GM19463 (cell line): ENCODE data around the gene YIF1B.

Experiments
- ATAC-seq: cut with Tn5 transposase; IDR thresholded peaks from one replicate; pipeline ENCODE4 v1.9.1; 2021; ENCODE audit warnings: mild to moderate bottlenecking, moderate library complexity; ENCODE audit not compliant: unreplicated experiment

YIF1B gene

DNA sequence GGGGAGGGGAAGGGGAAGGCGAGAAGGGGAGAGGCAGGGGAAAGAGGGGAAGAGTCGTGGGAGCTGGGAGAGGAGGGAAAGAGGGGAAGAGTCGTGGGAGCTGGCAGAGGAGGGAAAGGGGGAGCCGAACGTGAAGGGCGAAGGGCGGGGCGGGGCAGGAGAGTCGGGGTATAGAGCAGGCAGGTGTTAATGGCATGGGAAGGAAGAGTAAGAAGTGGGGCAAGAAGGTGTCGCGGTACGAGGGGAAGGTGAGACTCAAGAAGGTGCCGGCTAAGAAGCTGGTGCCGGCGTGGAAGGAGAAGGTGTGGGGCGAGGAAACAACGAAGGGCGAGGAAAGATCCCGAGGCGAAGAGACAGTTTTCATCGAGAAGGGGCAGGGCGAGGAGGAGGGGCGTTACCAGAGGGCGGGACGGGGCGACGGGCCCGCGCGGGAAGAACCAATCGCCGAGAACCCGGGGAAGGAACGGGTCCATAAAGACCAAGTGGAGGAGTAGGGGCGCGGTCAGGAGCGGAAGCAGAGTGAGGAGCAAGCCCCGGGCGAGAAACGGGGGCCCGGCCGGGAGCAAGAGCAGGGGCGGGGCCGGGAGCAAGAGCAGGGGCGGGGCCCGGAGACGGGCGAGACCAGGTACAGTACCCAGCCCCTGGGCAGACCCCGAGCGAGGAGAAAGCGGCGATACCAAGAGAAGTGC, 20.3 kb upstream of the YIF1B start:
- ATAC-seq, result peak; percentile 64

DNA sequence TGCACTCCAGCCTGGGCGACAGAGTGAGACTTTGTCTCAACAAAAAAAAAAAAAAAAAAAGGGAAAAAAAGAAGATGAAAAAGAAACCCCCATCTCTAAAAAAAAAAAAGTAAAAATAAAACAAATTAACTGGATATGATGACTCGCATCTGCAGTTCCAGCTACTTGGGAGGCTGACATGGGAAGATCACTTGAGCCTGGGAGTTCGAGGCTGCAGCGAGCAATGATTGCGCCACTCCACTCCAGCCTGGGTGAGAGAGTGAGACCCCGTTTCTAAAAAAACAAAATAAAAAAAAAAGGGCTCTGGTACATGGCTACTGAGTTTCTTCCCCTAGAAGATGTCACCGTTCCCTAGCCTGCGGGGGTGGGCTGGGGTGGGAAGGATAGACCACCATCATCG, 17.5 kb upstream of the YIF1B start:
- no peak for ATAC-seq

DNA sequence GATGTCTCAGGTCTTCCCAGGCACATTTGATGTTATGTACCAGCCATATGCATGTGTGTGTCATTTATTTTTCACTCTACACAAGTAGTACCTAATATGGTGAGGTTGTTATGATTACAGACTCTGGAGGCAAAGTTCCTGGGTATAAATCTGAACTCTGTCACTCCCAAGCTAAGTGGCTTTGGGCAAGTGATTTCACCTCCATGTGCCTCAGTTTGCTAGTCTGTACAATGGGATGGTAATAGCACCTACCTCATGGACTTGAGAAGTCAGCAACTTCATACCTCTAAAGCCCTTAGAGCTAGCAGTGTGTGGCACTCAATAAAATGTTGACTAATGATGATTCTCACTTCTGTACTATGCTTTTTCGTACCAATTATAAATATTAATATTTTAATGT, 16.0 kb upstream of the YIF1B start:
- no peak for ATAC-seq

DNA sequence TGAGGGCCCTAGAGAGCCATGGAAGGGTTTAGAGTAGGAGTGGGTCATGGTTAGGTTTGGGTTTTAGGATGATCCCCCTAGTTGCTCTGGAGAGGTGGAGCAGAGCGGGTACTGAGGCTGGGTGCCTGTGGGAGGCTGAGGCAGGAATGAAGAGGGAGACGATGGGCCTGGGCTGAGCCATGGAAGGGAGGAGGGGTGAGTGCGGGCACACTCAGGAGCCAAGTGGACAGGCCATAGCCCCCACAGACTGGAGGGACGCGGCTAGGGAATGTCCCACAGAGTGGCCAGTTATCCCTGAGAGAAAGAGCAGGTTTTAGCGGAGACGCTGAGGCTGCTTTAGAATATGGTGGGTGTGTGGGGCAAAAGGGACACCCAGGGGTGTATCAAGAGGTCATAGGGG, 13.9 kb upstream of the YIF1B start:
- no peak for ATAC-seq

DNA sequence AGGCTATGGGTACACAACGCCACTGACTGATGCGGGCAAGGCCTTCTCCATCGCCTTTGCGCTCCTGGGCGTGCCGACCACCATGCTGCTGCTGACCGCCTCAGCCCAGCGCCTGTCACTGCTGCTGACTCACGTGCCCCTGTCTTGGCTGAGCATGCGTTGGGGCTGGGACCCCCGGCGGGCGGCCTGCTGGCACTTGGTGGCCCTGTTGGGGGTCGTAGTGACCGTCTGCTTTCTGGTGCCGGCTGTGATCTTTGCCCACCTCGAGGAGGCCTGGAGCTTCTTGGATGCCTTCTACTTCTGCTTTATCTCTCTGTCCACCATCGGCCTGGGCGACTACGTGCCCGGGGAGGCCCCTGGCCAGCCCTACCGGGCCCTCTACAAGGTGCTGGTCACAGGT, 10.8 kb upstream of the YIF1B start:
- no peak for ATAC-seq

DNA sequence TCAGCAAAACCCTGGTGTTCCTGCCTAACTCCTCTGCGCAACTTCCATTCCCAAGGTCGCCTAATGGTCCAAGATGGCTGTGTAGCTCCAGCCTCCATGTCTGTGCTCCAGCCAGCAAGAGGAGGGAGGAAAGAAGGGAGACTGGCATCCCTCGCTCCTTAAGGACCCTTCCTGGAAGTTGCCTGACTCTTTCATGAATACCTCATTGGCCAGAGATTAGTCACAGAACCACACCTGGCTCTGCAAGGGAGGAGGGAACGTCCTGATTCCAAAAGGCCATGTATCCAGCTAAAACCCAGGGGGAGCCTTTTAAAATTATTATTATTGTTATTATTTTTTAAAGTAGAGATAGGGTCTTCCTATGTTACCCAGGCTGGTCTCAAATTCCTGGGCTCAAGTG, 8.7 kb upstream of the YIF1B start:
- ATAC-seq, result no peak

DNA sequence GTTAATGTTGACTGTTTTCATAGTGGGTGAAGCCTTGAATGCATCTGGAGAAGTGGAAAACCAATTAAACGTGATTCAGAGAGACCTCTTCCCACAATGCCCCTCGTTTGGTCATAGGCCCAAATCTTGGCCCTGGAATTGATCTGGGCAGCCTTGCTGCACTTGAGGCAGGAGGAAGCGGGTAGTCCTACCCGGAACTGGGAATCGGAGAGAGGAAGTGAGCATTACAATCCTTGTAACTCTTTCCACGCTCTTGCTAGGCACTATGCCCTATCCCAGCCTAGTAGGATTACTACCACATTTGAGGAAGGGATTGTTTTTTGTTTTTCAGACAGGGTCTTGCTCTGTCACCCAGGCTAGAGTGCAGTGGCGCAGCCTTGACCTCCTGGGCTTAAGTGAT, 7.5 kb upstream of the YIF1B start:
- ATAC-seq, result no peak

DNA sequence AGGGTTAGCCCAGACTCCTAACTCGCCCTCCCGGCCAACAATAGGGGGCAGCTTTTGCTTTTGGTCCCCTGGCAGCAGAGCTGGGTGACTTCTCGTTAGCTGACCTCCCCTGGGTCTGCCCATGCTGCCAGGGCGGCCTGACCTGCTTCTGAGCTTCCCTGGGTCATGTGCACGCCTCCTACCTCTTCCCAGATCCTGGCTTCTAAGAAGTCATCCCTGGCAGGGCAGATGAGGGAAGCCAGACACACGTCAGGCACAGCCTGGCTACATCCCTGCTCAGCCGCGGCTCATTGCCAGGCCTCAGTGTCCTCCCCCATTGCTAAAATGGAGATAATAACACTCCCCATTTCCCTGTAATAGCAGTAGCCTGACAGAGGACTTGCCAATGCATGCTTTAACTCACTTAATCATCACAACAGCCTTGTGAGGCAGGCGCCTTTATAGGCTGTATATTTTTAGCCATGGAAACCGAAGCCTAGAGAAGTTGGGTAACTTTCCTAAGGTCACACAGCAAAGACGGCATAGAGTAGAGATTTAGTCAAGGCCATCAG, 6.0 kb upstream of the YIF1B start:
- no peak for ATAC-seq

DNA sequence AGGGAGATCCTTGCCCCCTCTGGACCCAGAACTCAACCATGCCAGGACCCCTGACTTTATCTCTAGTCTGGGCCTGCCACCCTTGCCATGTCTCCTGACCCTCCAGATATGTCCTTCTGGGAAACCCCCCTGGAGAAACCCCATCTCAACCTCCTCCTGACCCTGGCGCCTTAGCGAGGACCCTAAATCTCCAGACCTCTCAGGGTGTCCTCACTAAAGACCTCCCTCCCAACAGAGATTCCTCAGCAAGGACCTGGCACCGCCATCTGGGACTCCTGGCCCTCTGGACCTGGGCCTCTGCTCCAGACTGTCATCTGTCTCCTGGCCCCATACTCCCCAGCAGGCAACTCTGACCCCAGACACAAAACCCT, 5.2 kb upstream of the YIF1B start:
- ATAC-seq, result no peak

DNA sequence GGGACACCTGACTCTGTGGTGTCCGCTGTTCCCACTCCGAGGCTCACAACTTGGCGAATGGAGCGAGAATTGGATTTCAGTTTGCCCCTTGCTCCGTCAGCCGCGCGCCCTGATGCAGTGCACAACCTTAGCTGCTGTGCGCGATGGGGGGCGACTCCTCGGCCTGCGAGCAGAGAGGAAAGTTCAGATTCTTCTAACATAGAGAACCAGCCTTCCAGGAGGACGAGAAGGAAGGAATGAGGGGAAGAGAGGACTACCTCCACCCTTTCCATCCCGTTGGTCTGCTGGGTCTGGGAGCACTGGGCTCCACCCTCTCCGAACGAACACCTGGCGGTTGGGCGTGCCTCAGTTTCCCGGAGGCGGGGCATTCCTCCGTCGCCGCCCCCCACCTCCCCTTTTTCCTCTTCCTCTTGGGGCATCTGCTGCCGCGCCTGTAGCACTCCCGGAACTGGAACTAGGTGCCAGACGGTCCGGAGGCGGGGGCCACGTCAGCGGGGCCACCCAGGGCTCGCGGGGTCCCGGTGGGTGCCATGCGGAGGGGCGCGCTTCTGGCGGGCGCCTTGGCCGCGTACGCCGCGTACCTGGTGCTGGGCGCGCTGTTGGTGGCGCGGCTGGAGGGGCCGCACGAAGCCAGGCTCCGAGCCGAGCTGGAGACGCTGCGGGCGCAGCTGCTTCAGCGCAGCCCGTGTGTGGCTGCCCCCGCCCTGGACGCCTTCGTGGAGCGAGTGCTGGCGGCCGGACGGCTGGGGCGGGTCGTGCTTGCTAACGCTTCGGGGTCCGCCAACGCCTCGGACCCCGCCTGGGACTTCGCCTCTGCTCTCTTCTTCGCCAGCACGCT, 3.9 kb upstream of the YIF1B start, which contains the start of gene KCNK6:
KCNK6 (plus strand) TSS at position 425 of the 838 bp plus-strand sequence; CDS start at position 531, 106 bp downstream.
- ATAC-seq, result no peak

DNA sequence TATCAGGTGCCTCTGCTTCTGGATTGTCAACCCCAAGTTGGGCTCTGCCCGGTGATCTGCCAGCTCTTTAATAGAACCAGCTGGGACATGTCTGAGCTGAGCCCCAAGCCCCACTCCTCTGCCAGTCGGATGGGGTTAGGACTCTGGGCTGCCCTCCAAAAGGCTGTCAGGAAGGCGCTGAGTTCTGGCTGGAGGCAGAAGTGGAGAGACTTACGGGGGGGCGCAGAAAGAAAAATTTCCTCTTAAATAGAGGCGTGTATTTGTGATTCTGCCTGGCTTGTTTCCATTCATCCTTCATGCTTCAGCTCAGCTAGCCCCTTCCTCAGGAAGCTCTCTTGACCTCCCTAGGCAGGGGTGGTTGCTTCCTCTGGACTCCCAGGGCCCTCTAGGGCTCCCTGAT, 2.9 kb upstream of the YIF1B start:
- no peak for ATAC-seq

DNA sequence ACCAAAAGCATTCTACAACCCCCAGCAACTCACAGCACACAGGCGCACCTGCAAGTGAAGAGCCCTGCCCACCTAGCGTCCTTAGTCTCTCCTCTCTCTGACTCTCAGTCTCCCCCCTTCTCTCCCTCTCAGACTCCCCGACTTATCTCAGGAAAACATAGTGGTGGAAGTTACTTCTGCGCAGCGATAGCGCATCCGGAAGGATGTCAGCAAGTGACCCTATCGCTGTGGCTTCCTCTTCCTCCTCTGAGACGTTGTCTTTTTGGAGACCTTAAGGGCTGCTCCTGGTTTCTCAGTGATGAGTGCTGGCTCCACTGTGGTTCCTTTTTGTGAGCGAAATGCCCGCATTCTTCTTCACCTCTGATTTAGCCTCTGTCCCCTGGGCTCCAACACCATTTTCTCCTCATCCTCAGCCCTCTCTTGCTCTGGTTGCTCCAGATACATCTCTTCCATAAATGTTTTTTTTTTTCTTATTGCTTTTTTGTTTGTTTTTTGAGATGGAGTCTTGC, 1.4 kb upstream of the YIF1B start:
- no peak for ATAC-seq

DNA sequence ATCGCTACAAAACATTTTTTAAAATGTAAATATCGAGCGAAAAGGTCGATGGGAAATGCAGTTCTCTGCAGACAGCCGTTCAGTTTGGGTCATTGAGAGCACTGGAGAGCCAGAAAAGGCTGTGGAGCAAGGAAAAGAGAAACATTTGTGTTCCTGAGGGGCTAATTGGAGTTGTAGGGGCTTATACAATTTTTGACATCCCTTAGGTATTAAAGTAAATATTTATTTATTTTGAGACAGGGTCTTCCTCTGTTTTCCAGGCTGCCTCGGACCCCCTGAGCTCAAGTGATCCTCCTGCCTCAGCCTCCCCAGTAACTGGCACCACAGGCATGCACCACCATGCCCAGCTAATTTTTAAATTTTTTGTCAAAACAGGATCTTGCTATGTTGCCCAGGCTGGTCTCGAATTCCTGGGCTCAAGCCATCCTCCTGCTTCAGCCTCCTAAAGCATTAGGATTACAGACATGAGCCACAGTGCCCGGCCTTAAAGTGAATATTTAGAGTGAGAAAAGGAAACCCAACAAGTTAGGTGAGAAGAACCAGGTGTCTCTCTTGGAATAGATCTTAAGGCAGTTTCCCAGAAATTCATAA, 825 bp upstream of the YIF1B start:
- ATAC-seq, result no peak

DNA sequence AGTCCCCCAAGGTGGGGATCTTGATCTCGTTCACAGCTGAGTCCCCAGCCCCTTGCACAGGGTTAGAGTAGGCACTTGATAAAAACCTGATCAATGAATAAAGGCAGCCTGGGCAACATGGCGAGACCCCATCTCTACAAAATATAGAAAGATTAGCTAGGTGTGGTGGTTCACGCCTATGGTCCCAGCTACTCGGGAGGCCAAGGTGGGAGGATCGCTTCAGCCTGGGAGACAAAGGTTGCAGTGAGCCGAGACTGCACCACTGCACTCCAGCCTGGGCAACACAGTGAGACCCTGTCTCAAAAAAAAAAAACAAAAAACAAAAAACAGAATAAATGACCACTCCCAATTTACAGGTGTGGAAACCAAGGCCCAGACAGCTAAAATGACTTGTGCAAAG, 4.8 kb downstream of the YIF1B start:
- no peak for ATAC-seq

DNA sequence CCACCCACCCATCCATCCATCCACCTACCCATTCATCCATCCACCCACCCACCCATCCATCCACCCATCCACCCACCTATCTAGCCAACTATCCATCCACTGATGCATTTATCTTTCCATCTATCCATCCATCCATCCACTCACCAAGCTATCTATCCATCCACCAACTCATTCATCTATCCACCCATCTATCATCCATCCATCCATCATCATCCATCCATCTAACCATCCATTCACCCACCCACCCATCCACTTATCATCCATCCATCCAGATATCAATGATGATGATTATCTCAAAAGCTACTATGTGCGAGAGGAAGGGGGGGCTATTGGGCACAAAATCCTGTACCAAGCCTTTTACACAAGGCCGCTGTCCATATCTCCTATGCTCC, 5.5 kb downstream of the YIF1B start:
- no peak for ATAC-seq

DNA sequence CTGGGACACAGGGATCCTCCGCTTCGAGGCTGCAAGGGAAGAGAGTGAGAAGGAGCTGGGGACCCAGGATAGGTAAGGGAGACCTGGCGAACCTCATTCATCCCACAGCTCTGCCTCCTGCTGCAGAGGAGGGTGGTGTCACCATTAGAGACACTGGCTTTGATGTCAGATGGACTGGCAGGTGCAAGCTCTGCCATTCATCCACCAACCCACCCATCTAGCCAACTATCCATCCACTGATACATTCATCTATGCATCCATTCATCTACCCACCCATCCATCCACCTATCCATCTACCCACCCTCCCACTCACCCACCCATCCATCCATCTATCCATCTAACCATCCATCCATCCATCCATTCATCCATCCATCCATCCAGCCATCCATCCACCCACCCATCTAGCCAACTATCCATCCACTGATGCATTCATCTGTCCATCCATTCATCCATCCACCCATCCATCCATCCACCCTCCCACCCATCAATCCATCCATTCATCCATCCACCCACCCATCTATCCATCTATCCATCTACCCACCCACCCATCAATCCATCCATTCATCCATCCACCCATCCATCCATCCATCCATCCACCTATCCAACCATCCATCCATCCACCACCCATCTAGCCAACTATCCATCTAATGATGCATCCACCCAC, 6.0 kb downstream of the YIF1B start:
- ATAC-seq, result no peak

DNA sequence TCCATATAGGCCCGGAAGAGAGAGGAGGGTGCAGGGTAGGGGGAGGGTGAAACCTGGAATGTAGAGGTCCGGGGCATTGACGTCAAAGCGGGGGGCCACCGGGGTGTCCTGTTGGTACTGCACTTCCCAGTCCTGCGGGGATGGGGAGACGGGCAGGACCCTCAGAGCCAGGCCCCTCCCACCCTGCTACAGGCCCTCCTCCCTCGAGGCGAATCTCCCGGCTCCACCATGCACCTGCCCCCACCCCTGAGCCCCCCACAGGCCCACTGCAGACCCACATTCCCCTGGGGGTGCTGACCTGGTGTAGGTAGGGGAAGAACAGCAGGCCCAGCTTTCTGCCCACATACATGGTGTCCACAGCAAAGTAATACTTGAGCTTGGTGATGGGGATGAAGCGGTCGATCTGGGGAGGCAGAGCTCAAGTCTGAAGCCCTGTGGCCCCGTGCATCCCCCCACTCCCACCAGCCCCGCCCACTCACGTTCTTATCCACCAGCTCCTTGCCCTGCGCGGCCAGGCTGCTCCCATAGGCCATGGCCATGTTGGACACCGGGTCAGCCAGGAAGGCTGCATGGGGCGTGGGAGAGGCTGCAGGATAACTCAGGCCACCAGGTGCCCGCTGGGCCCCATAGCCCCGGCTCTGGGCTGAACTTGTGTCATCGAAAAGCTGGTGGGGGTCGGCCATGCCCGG, 6.7 kb downstream of the YIF1B start:
- no peak for ATAC-seq

DNA sequence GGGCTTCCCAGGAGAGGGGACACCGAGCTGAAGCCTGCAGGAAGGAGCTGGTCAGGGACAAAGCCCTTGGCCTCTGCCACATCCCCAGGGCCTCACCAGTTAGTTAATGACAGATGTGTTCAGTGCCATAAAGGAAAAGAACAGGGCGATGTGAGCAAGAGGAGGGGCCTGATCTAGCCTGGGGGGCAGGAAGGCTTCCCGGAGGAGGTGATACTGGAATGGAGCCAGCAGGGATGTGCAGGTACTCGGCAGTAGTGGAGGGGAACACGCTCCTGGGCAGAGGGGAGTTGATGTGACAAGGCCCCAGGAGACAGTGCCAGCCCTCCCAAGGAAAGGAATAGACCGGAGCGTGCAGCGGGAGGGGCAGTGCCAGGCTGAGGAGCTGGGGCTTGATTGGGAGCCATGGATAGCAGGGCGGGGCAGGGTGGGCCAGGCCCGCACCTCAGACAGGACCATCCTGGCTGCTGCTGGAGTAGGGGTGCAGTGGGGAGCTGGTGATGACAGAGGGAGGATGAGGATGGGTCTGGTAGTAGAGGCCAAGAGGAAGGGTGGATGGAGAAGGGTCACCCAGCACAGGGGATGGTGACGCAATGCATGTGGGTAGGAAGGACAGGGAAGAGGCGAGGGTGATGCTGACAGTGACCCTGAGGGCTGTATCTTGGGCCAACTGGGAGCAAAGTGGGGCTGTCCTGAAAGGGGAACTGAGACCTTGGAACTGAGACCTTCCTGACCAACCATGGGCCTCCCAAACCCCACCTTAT, 7.6 kb downstream of the YIF1B start:
- no peak for ATAC-seq

DNA sequence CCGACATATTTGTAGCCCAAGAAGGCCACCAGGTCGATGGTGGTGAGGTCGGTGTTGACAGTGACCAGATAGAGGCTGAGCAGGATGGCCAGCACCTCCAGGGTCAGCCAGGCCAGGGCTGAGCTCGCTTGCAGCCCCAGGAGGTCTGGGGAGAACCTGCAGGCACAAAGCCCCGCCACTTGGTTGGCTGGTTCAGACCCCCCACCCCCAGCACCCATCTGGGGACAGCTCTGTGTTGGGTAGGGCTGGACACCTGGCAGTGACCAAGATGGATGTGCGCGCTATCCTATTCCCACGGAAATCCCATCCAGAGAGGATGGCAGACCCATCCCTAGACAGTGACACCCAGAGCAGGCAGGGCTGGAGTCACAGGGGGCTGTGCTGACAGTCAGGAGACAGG, 8.2 kb downstream of the YIF1B start:
- ATAC-seq, result no peak

DNA sequence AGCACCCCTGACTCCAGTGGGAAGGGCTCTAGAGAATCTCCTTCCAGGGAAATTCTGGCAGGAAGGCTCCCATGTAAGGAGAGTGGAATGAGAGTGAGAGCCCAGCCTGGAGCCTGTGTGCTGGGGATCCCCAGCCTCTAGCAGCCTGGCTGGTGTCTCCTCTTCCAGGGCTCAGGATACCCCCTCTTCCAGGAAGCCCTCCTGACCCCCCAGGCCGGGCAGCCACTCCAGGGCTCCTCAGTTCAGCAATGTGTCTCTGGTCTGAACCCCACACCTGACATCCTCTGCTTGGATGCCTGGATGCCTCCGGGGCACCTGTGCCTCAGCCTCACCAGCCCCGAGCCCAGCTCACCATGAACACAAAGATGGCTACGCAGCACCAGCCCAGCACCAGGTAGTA, 8.7 kb downstream of the YIF1B start:
- no peak for ATAC-seq
